ENCODE measurements around the gene GON4L.

GON4L gene

GRCh38 chr1:155860970-155861510 is 4.0 kb upstream of the GON4L start:
- TF ChIP-seq, protein P1, sequence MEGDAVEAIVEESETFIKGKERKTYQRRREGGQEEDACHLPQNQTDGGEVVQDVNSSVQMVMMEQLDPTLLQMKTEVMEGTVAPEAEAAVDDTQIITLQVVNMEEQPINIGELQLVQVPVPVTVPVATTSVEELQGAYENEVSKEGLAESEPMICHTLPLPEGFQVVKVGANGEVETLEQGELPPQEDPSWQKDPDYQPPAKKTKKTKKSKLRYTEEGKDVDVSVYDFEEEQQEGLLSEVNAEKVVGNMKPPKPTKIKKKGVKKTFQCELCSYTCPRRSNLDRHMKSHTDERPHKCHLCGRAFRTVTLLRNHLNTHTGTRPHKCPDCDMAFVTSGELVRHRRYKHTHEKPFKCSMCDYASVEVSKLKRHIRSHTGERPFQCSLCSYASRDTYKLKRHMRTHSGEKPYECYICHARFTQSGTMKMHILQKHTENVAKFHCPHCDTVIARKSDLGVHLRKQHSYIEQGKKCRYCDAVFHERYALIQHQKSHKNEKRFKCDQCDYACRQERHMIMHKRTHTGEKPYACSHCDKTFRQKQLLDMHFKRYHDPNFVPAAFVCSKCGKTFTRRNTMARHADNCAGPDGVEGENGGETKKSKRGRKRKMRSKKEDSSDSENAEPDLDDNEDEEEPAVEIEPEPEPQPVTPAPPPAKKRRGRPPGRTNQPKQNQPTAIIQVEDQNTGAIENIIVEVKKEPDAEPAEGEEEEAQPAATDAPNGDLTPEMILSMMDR (IDR thresholded peaks at IDR 0.05; ENCODE audit: low read depth, low read length): no peak
- peak overlapping the region; percentile 56 for H3K4me3 ChIP-seq (ENCODE audit: low read depth, low read length)
- peak; percentile 20 for DNase-seq (ENCODE audit: low read depth, low spot score)
- in situ Hi-C loops (cut with HindIII; ENCODE audit: low sequenced_read_pairs): no loop called here

DNA sequence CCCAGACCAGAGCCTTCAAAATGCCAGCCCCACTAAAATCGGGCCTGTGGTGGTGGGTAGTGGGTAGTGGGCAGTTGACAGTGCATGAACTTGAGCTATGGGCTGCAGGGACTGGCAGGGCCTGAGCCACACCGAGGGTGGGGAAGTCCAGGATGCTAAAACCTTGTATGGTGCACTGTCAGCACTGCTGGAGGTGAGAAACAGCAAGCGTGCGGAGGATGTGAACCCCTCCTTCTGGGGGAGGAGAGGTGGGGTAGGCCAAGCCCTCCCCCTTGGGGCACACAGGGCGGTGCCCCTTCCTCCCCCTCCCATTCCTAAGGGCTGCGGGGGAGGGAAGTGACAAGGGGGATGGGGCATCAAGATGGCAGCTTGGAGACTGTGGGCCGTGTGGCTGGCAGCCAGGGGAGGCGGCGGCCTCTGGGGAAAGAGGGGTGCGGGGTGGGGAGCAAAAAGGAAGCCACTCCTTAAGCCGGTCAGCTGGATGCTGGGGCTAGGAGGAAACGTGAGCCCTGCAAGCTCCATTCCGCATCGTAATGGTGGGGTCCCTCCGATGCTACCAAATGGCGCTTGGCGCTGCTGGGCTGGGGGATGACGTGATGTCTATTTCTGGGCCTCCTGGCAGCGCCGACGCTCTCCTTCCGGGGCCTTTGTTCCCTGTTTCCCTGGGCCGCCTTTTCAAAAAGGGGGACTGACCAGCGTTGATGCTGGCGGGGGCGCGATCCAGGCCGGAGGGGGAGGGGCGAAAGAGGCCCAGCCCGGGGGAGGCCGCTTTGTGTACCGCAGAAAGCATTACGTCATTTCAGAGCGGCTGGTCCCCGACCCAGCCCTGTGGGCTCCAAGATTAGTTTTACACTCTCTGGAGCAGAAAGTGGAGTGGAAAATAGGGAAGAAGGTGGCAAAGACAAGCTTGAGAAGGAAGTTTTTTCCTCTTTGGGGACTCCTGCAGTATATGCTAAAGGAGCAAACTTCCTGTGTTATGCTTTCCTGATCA is 3.2 kb upstream of the GON4L start:
- DNase-seq (ENCODE audit: low read depth, low spot score): peak; percentile 92
- H3K4me3 ChIP-seq (ENCODE audit: low read depth, low read length): peak overlapping the region; percentile 56
- in situ Hi-C loops (cut with HindIII; ENCODE audit: low sequenced_read_pairs): no loop called here
- TF ChIP-seq, protein P1 (IDR thresholded peaks at IDR 0.05; ENCODE audit: low read depth, low read length): no peak

GRCh38 chr1:155859234-155859829 is 2.3 kb upstream of the GON4L start, which contains the start of gene SYT11:
Gene SYT11, plus strand, starts transcription at chr1:155859567. Its CDS starts 195 bp downstream, at chr1:155859762.
- in situ Hi-C loops (cut with HindIII; ENCODE audit: low sequenced_read_pairs): no loop called here
- peak; percentile 96 for DNase-seq (ENCODE audit: low read depth, low spot score)
- TF ChIP-seq, protein P1 (IDR thresholded peaks at IDR 0.05; ENCODE audit: low read depth, low read length): no peak
- peak within 1 kb of the TSS; percentile 56 for H3K4me3 ChIP-seq (ENCODE audit: low read depth, low read length)

GRCh38 chr1:155858800-155859233 is 1.8 kb upstream of the GON4L start:
- TF ChIP-seq, protein P1 (IDR thresholded peaks at IDR 0.05; ENCODE audit: low read depth, low read length): no peak
- DNase-seq (ENCODE audit: low read depth, low spot score): no peak
- peak overlapping the region; percentile 56 for H3K4me3 ChIP-seq (ENCODE audit: low read depth, low read length)
- in situ Hi-C loops (cut with HindIII; ENCODE audit: low sequenced_read_pairs): no loop called here

DNA sequence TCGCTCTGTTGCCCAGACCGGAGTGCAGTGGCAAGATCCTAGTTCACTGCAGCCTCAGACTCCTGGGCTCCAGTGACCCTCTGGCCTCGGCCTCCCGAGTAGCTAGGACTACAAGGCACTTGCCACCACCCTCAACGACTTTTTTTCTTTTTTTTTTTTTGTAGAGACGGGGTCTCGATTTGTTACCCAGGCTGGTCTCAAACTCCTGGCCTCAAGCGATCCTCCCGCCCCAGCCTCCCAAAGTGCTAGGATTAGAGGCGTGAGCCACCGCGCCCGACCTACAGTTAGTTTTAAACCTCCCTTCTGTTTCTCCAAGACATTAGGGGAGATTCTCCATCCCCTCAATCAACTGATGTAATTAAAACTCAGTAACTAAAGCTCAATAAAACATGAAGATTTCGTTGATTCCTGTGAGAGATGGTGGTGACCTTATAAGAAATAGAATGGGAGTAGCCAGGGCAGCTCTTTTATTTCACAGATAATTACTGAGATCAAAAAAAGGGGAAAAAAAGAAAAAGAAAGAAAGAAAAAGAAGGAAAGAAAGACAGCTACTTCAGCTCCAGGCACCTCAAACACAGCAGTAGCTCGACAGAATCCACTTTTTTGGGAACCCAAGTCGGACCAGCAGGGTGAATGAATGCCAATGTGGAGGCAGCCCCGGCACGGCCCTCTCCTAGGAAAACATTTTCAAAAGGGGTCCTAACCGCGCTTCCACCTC is 598 bp downstream of the GON4L start:
- in situ Hi-C loops (cut with HindIII; ENCODE audit: low sequenced_read_pairs): no loop called here
- TF ChIP-seq, protein P1 (IDR thresholded peaks at IDR 0.05; ENCODE audit: low read depth, low read length): no peak
- no peak for DNase-seq (ENCODE audit: low read depth, low spot score)
- H3K4me3 ChIP-seq (ENCODE audit: low read depth, low read length): peak overlapping the region; percentile 96

DNA sequence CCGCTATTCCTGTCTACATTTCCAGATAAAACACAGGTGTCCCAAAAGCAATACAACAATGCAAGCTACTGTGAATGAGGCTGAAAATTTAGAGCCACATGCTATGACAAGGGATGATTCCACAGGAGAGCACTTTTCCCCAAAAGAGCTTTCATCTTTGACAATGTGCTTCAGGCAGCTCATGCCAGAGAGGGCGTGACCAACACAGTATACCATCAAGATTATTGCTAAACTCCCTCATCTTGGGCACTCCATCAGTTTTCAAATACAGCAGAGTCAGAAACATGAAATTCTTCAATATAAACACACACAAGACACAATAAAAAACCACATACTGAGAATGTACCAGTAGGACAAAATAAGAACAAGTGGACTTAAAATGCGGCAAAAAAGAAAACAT is 6.7 kb downstream of the GON4L start:
- DNase-seq (ENCODE audit: low read depth, low spot score): no peak
- in situ Hi-C loops (cut with HindIII; ENCODE audit: low sequenced_read_pairs): no loop called here
- no peak overlapping the region for H3K4me3 ChIP-seq (ENCODE audit: low read depth, low read length)
- TF ChIP-seq, protein P1 (IDR thresholded peaks at IDR 0.05; ENCODE audit: low read depth, low read length): no peak
